NCI-H1105 treated with DMSO at 0.1 percent for 48 hours (cell line): ENCODE data around the gene SLC25A45.

Experiments
- DNase-seq: peaks from one replicate; lab custom pipeline; 2025; lab: John Stamatoyannopoulos, UW

Gene SLC25A45

GRCh38 chr11:65382033-65382803, at the start of gene SLC25A45:
TSS of gene SLC25A45 (minus strand) at chr11:65382646. CDS start at chr11:65381951, 695 bp downstream.
- DNase-seq: peak; percentile 97

- no peak for DNase-seq
Measured at GRCh38 chr11:65431451-65432099, 49.1 kb upstream of the SLC25A45 start.

- DNase-seq: no peak
Measured at GRCh38 chr11:65430406-65431217, 48.2 kb upstream of the SLC25A45 start.

GRCh38 chr11:65429724-65430405, 47.4 kb upstream of the SLC25A45 start:
- no peak for DNase-seq

GRCh38 chr11:65429068-65429681, 46.7 kb upstream of the SLC25A45 start:
- no peak for DNase-seq

GRCh38 chr11:65428578-65429067, 46.2 kb upstream of the SLC25A45 start:
- DNase-seq: no peak

GRCh38 chr11:65427691-65428577, 45.5 kb upstream of the SLC25A45 start:
- DNase-seq: no peak

- DNase-seq: no peak
Measured at GRCh38 chr11:65426839-65427690, 44.6 kb upstream of the SLC25A45 start.

GRCh38 chr11:65425971-65426838, 43.8 kb upstream of the SLC25A45 start:
- no peak for DNase-seq

- no peak for DNase-seq
Measured at GRCh38 chr11:65425105-65425970, 42.9 kb upstream of the SLC25A45 start.

GRCh38 chr11:65424205-65425104, 42.0 kb upstream of the SLC25A45 start:
- no peak for DNase-seq

GRCh38 chr11:65423516-65424204, 41.2 kb upstream of the SLC25A45 start:
- no peak for DNase-seq

GRCh38 chr11:65422633-65423515, 40.4 kb upstream of the SLC25A45 start, which contains the start of gene NEAT1:
TSS of gene NEAT1 (plus strand) at chr11:65422798.
- DNase-seq: no peak

- peak; percentile 40 for DNase-seq
Measured at GRCh38 chr11:65421794-65422632, 39.6 kb upstream of the SLC25A45 start.
